Tibial nerve (tissue), 3 donors: ENCODE data around the gene THBS4.

ENCODE experiments used
- POLR2A ChIP-seq, 2 donors: fragments of 450-650 bp; IDR thresholded peaks; one replicate each; pipeline ENCODE4 v1.6.1; 2017; ENCODE audit warnings: antibody characterized with exemption in 2 of 2, mild to moderate bottlenecking in 2 of 2, moderate library complexity in 2 of 2
- TF ChIP-seq, protein P1 (sequence below), 5 experiments: fragments of 200-600 bp in 3 of 5; fragments of 450-650 bp in 2 of 5; sonication (generic) in 3 of 5; IDR thresholded peaks; one replicate each; pipeline ENCODE4 v1.5.1; 2016 to 2019; ENCODE audit warnings: antibody characterized with exemption in 5 of 5, mild to moderate bottlenecking in 3 of 5, moderate library complexity in 2 of 5

DNA sequence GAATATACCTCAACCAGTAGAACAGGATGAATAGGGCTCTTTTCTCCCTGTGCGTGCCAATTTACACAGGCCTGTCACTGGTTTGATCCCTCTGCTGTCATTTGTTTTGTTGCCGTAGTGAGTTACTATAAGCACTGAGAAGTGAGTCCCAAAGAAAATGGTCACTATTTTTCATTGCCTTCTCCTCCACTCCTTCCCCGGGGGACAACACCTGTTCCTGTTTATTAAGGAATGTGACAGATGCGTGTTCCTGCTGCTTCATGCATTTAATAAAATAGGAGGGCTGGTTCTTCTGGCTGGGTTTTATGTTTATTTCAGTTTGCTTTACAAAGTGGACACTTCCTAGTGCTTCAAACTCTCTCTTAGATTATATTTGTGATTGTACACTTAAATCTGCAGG is 6.4 kb downstream of the THBS4 start:
- TF ChIP-seq, protein P1, sequence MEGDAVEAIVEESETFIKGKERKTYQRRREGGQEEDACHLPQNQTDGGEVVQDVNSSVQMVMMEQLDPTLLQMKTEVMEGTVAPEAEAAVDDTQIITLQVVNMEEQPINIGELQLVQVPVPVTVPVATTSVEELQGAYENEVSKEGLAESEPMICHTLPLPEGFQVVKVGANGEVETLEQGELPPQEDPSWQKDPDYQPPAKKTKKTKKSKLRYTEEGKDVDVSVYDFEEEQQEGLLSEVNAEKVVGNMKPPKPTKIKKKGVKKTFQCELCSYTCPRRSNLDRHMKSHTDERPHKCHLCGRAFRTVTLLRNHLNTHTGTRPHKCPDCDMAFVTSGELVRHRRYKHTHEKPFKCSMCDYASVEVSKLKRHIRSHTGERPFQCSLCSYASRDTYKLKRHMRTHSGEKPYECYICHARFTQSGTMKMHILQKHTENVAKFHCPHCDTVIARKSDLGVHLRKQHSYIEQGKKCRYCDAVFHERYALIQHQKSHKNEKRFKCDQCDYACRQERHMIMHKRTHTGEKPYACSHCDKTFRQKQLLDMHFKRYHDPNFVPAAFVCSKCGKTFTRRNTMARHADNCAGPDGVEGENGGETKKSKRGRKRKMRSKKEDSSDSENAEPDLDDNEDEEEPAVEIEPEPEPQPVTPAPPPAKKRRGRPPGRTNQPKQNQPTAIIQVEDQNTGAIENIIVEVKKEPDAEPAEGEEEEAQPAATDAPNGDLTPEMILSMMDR (IDR thresholded peaks at IDR 0.05), result no peak
- no peak for TF ChIP-seq POLR2A (IDR thresholded peaks at IDR 0.05)
